WERI-Rb-1 (cell line): ENCODE data around the gene RTL5.
"Not testable (repeated sequence)": the region's sequence is repeated elsewhere in the genome, so short reads cannot be mapped to it uniquely, and the experiment has no call there.

Source experiments
- DNase-seq: peaks from one replicate; pipeline ENCODE4 v3.0.0-alpha.2; 2020
- H3K27ac ChIP-seq: fragments of 250-450 bp; sonication (Bioruptor Pico); 2 replicates; pipeline ENCODE4 v1.5.1; 2020; ENCODE audit warnings: mild to moderate bottlenecking, moderate library complexity
- H3K27me3 ChIP-seq: fragments of 250-450 bp; sonication (Bioruptor Pico); 2 replicates; pipeline ENCODE4 v1.5.1; 2021; ENCODE audit warnings: mild to moderate bottlenecking, low read depth, moderate library complexity; ENCODE audit not compliant: insufficient read depth, severe bottlenecking
- H3K36me3 ChIP-seq: fragments of 250-450 bp; sonication (Bioruptor Pico); 2 replicates; pipeline ENCODE4 v1.5.1; 2020; ENCODE audit warnings: mild to moderate bottlenecking, moderate library complexity
- H3K4me3 ChIP-seq: 2 replicates; pipeline ENCODE4 v1.5.1; 2011; ENCODE audit warnings: low read depth, mild to moderate bottlenecking, control low read depth, low read length
- H3K9me3 ChIP-seq: fragments of 250-450 bp; sonication (Bioruptor Pico); 2 replicates; pipeline ENCODE4 v1.5.1; 2021; ENCODE audit warnings: mild to moderate bottlenecking, moderate library complexity; ENCODE audit not compliant: severe bottlenecking
- CTCF ChIP-seq: IDR thresholded peaks from 2 replicates; pipeline ENCODE4 v1.5.1; 2011; ENCODE audit warnings: low read depth, mild to moderate bottlenecking, control low read depth, inconsistent platforms, low read length

The RTL5 gene

GRCh38 chrX:72131317-72132294 lies at the start of gene RTL5:
TSS of gene RTL5 (minus strand) at chrX:72131915.
- no peaks in the 10 kb centered on the region for H3K9me3 ChIP-seq
- no peak within 1 kb of the TSS for H3K27ac ChIP-seq
- H3K27me3 ChIP-seq = no peaks in the 10 kb centered on the region
- H3K4me3 ChIP-seq = no peak within 1 kb of the TSS
- DNase-seq = no peak
- no peak for TF ChIP-seq CTCF
- H3K36me3 ChIP-seq = peaks cover 17% of the 10 kb centered on the region

DNA sequence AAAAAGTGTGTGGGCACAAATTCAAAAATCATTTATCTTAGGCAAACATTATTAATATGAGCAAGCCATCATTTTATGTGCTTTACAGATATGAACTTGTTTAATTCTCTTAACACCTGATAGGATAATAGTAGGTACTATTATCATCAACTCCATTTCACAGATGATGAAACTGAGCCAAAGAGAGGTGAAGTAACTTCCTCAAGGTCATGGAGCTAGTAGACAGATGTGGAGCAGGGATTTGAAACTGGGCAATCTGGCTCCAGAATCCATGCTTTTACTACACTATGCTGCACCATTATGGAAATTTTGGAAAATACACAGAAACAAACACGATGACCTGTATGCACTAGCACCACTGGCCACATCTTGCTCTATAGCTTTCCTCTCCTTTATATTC lies 48.8 kb upstream of the RTL5 start:
- Histone ChIP-seq H3K36me3 (peaks cover 14% of the 10 kb centered on the region), H3K4me3 (peak overlapping the region; percentile 99), H3K9me3 (peaks cover 3% of the 10 kb centered on the region), H3K27ac (peak overlapping the region; percentile 94), H3K27me3 (no peaks in the 10 kb centered on the region)
- no peak for TF ChIP-seq CTCF
- DNase-seq = no peak

DNA sequence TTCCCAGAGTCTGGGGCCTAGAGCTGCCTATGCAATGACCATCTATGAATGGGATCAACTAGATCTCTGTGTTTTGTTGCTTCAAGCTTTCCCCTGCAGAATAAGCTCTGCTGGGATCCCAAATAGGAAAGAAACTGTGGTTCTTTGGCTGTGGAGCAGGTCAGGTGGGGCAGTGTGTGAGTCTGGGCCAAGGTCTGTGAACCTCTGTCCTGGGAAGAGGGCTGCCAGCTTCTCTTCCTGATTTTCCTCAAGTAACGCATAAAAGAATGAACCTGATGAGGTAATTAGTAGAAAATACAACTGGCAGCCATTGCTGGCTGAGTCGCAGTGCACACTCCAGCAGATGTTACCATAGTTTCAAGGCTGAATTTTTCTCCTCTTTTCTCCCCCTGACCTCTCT lies 45.3 kb upstream of the RTL5 start:
- Histone ChIP-seq H3K27ac (no peak overlapping the region), H3K36me3 (no peaks in the 10 kb centered on the region), H3K4me3 (no peak overlapping the region), H3K27me3 (no peaks in the 10 kb centered on the region), H3K9me3 (peaks cover 3% of the 10 kb centered on the region)
- TF ChIP-seq CTCF = no peak
- DNase-seq = no peak

DNA sequence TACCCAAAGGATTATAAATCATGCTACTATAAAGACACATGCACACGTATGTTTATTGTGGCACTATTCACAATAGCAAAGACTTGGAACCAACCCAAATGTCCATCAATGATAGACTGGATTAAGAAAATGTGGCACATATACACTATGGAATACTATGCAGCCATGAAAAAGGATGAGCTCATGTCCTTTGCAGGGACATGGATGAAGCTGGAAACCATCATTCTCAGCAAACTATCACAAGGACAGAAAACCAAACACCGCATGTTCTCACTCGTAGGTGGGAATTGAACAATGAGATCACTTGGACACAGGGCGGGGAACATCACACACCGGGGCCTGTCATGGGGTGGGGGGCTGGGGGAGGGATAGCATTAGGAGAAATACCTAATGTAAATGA lies 44.6 kb upstream of the RTL5 start:
- not testable (repeated sequence) for H3K4me3 ChIP-seq, H3K36me3 ChIP-seq, DNase-seq, H3K27ac ChIP-seq, H3K27me3 ChIP-seq, H3K9me3 ChIP-seq

DNA sequence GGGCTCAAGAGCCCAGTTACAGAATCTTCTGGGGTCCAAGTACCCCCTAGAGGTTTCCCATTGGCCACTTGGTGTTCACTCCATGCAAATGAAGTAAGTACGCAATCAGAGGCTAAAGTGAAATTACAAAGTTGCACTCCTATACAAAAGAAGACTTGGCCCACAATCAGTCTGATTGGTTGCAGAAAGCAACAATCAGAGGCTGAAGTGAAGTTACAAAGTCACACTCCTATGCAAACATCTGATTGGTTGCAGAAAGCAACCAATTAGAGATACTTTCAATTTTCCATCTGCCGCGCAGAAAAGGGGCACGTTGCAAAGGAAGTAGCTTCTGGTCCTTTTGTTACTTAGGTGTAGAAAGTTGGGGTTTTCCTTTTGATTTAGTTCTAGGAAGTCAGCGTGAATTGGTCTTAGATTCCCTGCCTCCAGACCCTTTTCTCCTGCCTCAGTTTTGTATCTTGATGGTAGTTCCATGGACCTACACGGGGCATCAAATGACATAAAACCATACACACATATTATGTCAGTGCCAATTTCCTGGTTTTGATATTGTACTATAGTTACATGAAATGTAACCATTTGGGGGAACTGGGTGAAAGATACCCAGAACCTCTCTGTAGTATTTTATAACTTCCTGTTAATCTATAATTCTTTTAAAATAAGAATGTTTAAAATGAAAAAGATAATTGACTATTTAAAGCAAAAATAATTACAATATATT lies 37.5 kb upstream of the RTL5 start:
- Histone ChIP-seq H3K27ac (no peak overlapping the region), H3K9me3 (no peaks in the 10 kb centered on the region), H3K27me3 (no peaks in the 10 kb centered on the region), H3K4me3 (no peak overlapping the region), H3K36me3 (no peaks in the 10 kb centered on the region)
- no peak for TF ChIP-seq CTCF
- DNase-seq = no peak

DNA sequence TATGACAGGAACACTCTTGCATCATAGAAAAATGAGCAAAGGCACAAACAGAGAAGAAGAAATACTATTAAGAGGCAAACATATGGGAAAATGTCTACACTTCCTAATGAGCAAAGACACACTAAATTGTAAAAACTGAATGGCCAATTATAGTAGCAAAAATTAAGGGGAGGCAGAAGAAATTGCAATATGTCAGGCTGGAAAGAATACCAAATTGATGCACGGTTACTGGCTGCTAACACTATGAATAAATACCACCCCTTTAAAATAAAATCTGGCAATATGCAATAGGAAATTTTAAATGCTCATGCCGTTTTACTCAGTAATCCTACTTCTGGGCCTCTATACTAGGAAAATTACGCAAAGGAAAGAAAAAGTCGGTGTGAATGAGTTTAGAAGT lies 33.8 kb upstream of the RTL5 start:
- Histone ChIP-seq H3K4me3 (no peak overlapping the region), H3K27ac (no peak overlapping the region), H3K9me3 (no peaks in the 10 kb centered on the region), H3K27me3 (no peaks in the 10 kb centered on the region), H3K36me3 (no peaks in the 10 kb centered on the region)
- TF ChIP-seq CTCF = no peak
- DNase-seq = no peak
